Forelimb muscle (tissue), 1 donor: ENCODE measurements around the gene CR1L. TPM values are rescaled to one million over a fixed set of nuclear protein-coding genes. Genes with fewer than 3 reads are reported as not detected.
"Not testable (repeated sequence)": the region's sequence is repeated elsewhere in the genome, so short reads cannot be mapped to it uniquely, and the experiment has no call there.

Source experiments
- DNase-seq: peaks from one replicate; pipeline ENCODE4 v3.0.0-alpha.2; 2013; ENCODE audit warnings: low read depth
- polyA plus RNA-seq: library from polyadenylated mRNA; unstranded; fragments of 120-200 nt; gene quantifications from one replicate; pipeline ENCODE4 v1.2.1, GENCODE V29; 2013; ENCODE audit not compliant: insufficient read length

CR1L gene
- polyA plus RNA-seq, 1 donor = 0.52 TPM

- no peak for DNase-seq
Observed at GRCh38 chr1:207646171-207646570, 1.2 kb downstream of the CR1L start.

GRCh38 chr1:207646944-207647579 is 2.1 kb downstream of the CR1L start:
- no peak for DNase-seq

- DNase-seq = no peak
Observed at GRCh38 chr1:207647671-207648333, 2.9 kb downstream of the CR1L start.

GRCh38 chr1:207648334-207649209 is 3.6 kb downstream of the CR1L start:
- DNase-seq = no peak

- DNase-seq = no peak
Observed at GRCh38 chr1:207649210-207649753, 4.3 kb downstream of the CR1L start.

GRCh38 chr1:207649865-207650580 is 5.1 kb downstream of the CR1L start:
- no peak for DNase-seq

- DNase-seq = no peak
Observed at GRCh38 chr1:207651583-207651982, 6.7 kb downstream of the CR1L start.

- no peak for DNase-seq
Observed at GRCh38 chr1:207654320-207654719, 9.4 kb downstream of the CR1L start.

GRCh38 chr1:207658408-207658807 is 13.5 kb downstream of the CR1L start:
- no peak for DNase-seq

GRCh38 chr1:207658904-207659485 is 14.1 kb downstream of the CR1L start:
- DNase-seq = no peak

- no peak for DNase-seq
Observed at GRCh38 chr1:207659545-207660153, 14.7 kb downstream of the CR1L start.

GRCh38 chr1:207661420-207661819 is 16.5 kb downstream of the CR1L start:
- DNase-seq = not testable (repeated sequence)

- no peak for DNase-seq
Observed at GRCh38 chr1:207666342-207666741, 21.4 kb downstream of the CR1L start.

GRCh38 chr1:207669528-207670009 is 24.6 kb downstream of the CR1L start:
- DNase-seq = no peak

GRCh38 chr1:207670192-207670591 is 25.3 kb downstream of the CR1L start:
- DNase-seq = no peak

GRCh38 chr1:207670997-207671396 is 26.1 kb downstream of the CR1L start:
- no peak for DNase-seq

GRCh38 chr1:207672522-207673130 is 27.7 kb downstream of the CR1L start:
- DNase-seq = no peak

GRCh38 chr1:207673399-207673798 is 28.5 kb downstream of the CR1L start:
- no peak for DNase-seq

GRCh38 chr1:207676153-207676552 is 31.2 kb downstream of the CR1L start:
- DNase-seq = no peak
